HepG2 (cell line): ENCODE measurements around the gene NIPAL4. TPM values are rescaled to one million over a fixed set of nuclear protein-coding genes. Genes with fewer than 3 reads are reported as not detected.

ENCODE experiments used
- ATAC-seq: fragments of 200-7000 bp; cut with Tn5 transposase; 3 replicates; pipeline ENCODE4 v1.9.1; 2020; ENCODE audit warnings: mild to moderate bottlenecking, moderate library complexity
- BruUV-seq: library from RNA; stranded (reverse); fragments of 400-500 nt; replicated peaks from 2 replicates; lab custom pipeline; 2021; lab: Mats Ljungman, UMichigan
- CTCF ChIA-PET: fragments of 300-600 bp; formaldehyde crosslinking; extraction: SDS; loops from one replicate; lab custom pipeline; 2021; ENCODE audit warnings: low total read pairs, inconsistent platforms, low intra/inter-chr PET ratio; lab: Yijun Ruan, JAX
- POLR2A ChIA-PET: fragments of 350-600 bp; sonication (Branson Sonifier 250); formaldehyde crosslinking; loops from one replicate; lab custom pipeline; 2020; ENCODE audit warnings: antibody characterized with exemption, inconsistent platforms; lab: Yijun Ruan, JAX
- DNase-seq: peaks from one replicate; pipeline ENCODE4 v3.0.0-alpha.2; 2015; ENCODE audit warnings: low spot score
- FAIRE-seq: peaks from 3 replicates; lab custom pipeline; 2011; peaks lifted over from hg19 to GRCh38; lab: Jason Lieb, UNC
- H2AFZ ChIP-seq: one replicate; pipeline ENCODE4 v1.6.1; 2011; ENCODE audit warnings: low read length, inconsistent platforms
- H3K27ac ChIP-seq: fragments of 300-600 bp; 3 replicates; pipeline ENCODE4 v1.8.0; 2011; ENCODE audit warnings: mixed run types, mild to moderate bottlenecking, mixed read lengths, low read length, inconsistent platforms; ENCODE audit not compliant: insufficient read depth; ENCODE audit errors: extremely low read length
- H3K27me3 ChIP-seq, 2 experiments: fragments of 200-600 bp in 1 of 2; 2 replicates in 1 of 2; 3 replicates in 1 of 2; pipeline versions ENCODE4 v1.6.0 to v1.8.0; 2011; ENCODE audit warnings: low read length in 2 of 2, mild to moderate bottlenecking in 2 of 2, moderate library complexity in 2 of 2, inconsistent platforms in 1 of 2; ENCODE audit not compliant: insufficient read depth in 2 of 2, control insufficient read depth in 1 of 2
- H3K36me3 ChIP-seq, 2 experiments: fragments of 200-600 bp in 1 of 2; replicated peaks in 1 of 2; 2 replicates in 1 of 2; 3 replicates in 1 of 2; pipeline versions ENCODE4 v1.5.1 to v1.8.0; 2011; ENCODE audit warnings: low read length in 2 of 2, inconsistent platforms in 1 of 2; ENCODE audit not compliant: insufficient read depth in 2 of 2, control insufficient read depth in 1 of 2
- H3K4me1 ChIP-seq: 2 replicates; pipeline ENCODE4 v1.5.1; 2012; ENCODE audit warnings: low read length, inconsistent platforms; ENCODE audit not compliant: insufficient read depth
- H3K4me2 ChIP-seq: 2 replicates; pipeline ENCODE4 v1.6.0; 2011; ENCODE audit warnings: low read depth, low read length, inconsistent platforms
- H3K4me3 ChIP-seq, 3 experiments: fragments of 200-600 bp in 1 of 3; sonication (generic), shearing (Covaris generic) in 1 of 3; replicated peaks in 1 of 3; 2 replicates each; pipeline ENCODE4 v1.5.1; 2011 to 2016; ENCODE audit warnings: low read length in 3 of 3, inconsistent platforms in 2 of 3, low read depth in 2 of 3, mild to moderate bottlenecking in 2 of 3, control low read depth in 1 of 3, mixed read lengths in 1 of 3; ENCODE audit not compliant: insufficient read depth in 1 of 3
- H3K79me2 ChIP-seq: one replicate; pipeline ENCODE4 v1.6.1; 2011; ENCODE audit warnings: low read length, inconsistent platforms; ENCODE audit not compliant: insufficient read depth
- H3K9ac ChIP-seq: 2 replicates; pipeline ENCODE4 v1.6.0; 2011; ENCODE audit warnings: mild to moderate bottlenecking, low read depth, low read length, inconsistent platforms; ENCODE audit not compliant: insufficient read depth
- H3K9me3 ChIP-seq: 2 replicates; pipeline ENCODE4 v1.5.1; 2012; ENCODE audit warnings: mild to moderate bottlenecking, low read length
- H4K20me1 ChIP-seq: 2 replicates; pipeline ENCODE4 v1.6.0; 2011; ENCODE audit warnings: inconsistent platforms, mild to moderate bottlenecking, low read length, moderate library complexity; ENCODE audit not compliant: insufficient read depth
- CCDC6 ChIP-seq: sonication (generic); formaldehyde crosslinking; IDR thresholded peaks from 2 replicates; pipeline ENCODE4 v1.8.1; 2022; ENCODE audit warnings: mild to moderate bottlenecking, missing genetic modification reagents, moderate library complexity
- CHD2 ChIP-seq: IDR thresholded peaks from 2 replicates; pipeline ENCODE4 v1.6.1; 2011; ENCODE audit warnings: low read depth, low read length, improper control_type of control experiment
- DMAP1 ChIP-seq: IDR thresholded peaks from 2 replicates; pipeline ENCODE4 v1.6.1; 2016
- ELF4 ChIP-seq: sonication (generic); formaldehyde crosslinking; IDR thresholded peaks from 2 replicates; pipeline ENCODE4 v1.5.0; 2020; ENCODE audit warnings: missing genetic modification reagents, mild to moderate bottlenecking, moderate library complexity, borderline replicate concordance
- KDM5B ChIP-seq: sonication (generic); formaldehyde crosslinking; IDR thresholded peaks from 2 replicates; pipeline ENCODE4 v1.4.0; 2020; ENCODE audit warnings: missing genetic modification reagents, mild to moderate bottlenecking, borderline replicate concordance
- MAF1 ChIP-seq: sonication (generic); formaldehyde crosslinking; IDR thresholded peaks from 2 replicates; pipeline ENCODE4 v1.5.0; 2020; ENCODE audit warnings: missing genetic modification reagents, borderline replicate concordance
- NCOA2 ChIP-seq: sonication (generic); formaldehyde crosslinking; IDR thresholded peaks from 2 replicates; pipeline ENCODE4 v1.8.0; 2022; ENCODE audit warnings: inconsistent platforms
- SIX1 ChIP-seq: sonication (generic); formaldehyde crosslinking; IDR thresholded peaks from 2 replicates; pipeline ENCODE4 v1.4.0; 2020; ENCODE audit warnings: missing genetic modification reagents, borderline replicate concordance
- ZNF460 ChIP-seq: sonication (generic); formaldehyde crosslinking; IDR thresholded peaks from 2 replicates; pipeline ENCODE4 v1.5.1; 2020; ENCODE audit warnings: missing genetic modification reagents, mild to moderate bottlenecking, borderline replicate concordance
- ZSCAN21 ChIP-seq: sonication (generic); formaldehyde crosslinking; IDR thresholded peaks from 2 replicates; pipeline ENCODE4 v1.8.0; 2022; ENCODE audit warnings: mild to moderate bottlenecking, missing genetic modification reagents, moderate library complexity, borderline replicate concordance
- WGBS: methylation state at CpG from one replicate; pipeline ENCODE4 v1.1.6; 2017; ENCODE audit warnings: low lambda C conversion rate; 5-methylcytosine and 5-hydroxymethylcytosine counted together
- in situ Hi-C: cut with HindIII; loops from 2 replicates; pipeline ENCODE4 v1.10.0; 2017; ENCODE audit warnings: low pct_unique_long_range_greater_than_20kb; ENCODE audit not compliant: extremely low pct_ligation_motif_present
- intact Hi-C: fragments of 100-400 bp; cut with micrococcal nuclease; formaldehyde crosslinking; loops from one replicate; pipeline ENCODE4 v1.10.0; 2022; ENCODE audit not compliant: unreplicated experiment
- polyA plus RNA-seq, 8 experiments: library from polyadenylated mRNA; depleted of rRNA in 3 of 8; stranded (reverse) in 7 of 8; unstranded in 1 of 8; fragments of >200 nt; fragmentation: Illumina TruSeq in 4 of 8; extraction: Trizol in 4 of 8; gene quantifications; 2 replicates each; pipeline versions ENCODE4 v1.2.1 to v1.2.3, GENCODE V29; 2011 to 2016; ENCODE audit warnings: low read depth in 4 of 8, missing spikeins in 1 of 8, mixed read lengths in 1 of 8; ENCODE audit not compliant: insufficient read depth in 1 of 8
- total RNA-seq, 5 experiments: library from RNA; depleted of rRNA; stranded (reverse); fragments of >200 nt; fragmentation: Illumina TruSeq; extraction: Trizol; gene quantifications; 2 replicates each; pipeline ENCODE4 v1.2.3, GENCODE V29; 2016; ENCODE audit warnings: low read depth in 1 of 5
- TF ChIP-seq, protein P1 (sequence below): sonication (generic); formaldehyde crosslinking; IDR thresholded peaks from 2 replicates; pipeline ENCODE4 v1.8.0; 2022; ENCODE audit warnings: missing genetic modification reagents, low read depth, mild to moderate bottlenecking, borderline replicate concordance
- TF ChIP-seq, protein P2 (sequence below): IDR thresholded peaks from 2 replicates; pipeline ENCODE4 v1.6.1; 2012; ENCODE audit warnings: low read length, improper control_type of control experiment

The NIPAL4 gene
- total and polyA plus RNA-seq, 2 of the 13 experiments (the other 11 are each of a cell fraction or from before 2014, with no cell fraction given) = not detected

DNA sequence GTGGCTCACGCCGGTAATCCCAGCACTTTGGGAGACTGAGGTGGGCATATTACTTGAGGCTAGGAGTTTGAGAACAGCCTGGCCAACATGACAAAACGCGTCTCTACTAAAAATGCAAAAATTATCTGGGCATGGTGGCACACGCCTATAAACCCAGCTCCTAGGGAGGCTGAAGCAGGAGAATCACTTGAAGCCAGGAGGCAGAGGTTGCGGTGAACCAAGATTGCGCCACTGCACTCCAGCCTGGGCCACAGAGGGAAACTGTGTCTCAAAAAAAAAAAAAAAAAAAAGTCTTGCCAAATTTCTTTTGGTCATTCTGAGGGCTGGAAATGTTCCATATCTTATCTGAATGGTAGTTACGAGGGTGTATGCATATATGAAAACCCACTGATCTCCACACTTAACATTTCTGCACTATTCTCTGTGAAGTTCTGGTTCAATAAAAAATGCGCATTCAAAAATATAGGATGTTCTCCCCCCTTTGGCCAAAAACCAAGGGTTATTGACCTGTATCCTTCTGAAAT is 13.5 kb upstream of the NIPAL4 start:
- Histone ChIP-seq H3K4me2 (no peak overlapping the region), H3K9me3 (no peaks in the 10 kb centered on the region), H3K79me2 (no peaks in the 10 kb centered on the region), H3K36me3 (no peaks in the 10 kb centered on the region), H3K4me1 (peaks cover 11% of the 10 kb centered on the region; the same call in 1 of the 2 replicates), H3K9ac (no peak overlapping the region), H4K20me1 (no peaks in the 10 kb centered on the region), H3K27me3 (peaks cover 0 to 6% of the 10 kb centered on the region in 2 experiments; a peak in 1 of 5 replicates), H3K27ac (no peak overlapping the region), H3K4me3 (no peak overlapping the region), H2AFZ (no peak overlapping the region)
- no peak for ATAC-seq
- no peak for DNase-seq
- 64% methylated on average over 9 of the region's 9 CpGs for WGBS
- TF ChIP-seq, protein P1, sequence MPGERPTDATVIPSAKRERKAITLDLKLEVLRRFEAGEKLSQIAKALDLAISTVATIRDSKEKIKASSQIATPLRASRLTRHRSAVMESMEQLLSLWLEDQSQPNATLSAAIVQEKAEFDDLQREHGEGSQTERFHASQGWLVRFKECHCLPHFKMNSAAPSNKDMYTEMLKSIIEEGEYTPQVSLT = no peak
- TF ChIP-seq, protein P2, sequence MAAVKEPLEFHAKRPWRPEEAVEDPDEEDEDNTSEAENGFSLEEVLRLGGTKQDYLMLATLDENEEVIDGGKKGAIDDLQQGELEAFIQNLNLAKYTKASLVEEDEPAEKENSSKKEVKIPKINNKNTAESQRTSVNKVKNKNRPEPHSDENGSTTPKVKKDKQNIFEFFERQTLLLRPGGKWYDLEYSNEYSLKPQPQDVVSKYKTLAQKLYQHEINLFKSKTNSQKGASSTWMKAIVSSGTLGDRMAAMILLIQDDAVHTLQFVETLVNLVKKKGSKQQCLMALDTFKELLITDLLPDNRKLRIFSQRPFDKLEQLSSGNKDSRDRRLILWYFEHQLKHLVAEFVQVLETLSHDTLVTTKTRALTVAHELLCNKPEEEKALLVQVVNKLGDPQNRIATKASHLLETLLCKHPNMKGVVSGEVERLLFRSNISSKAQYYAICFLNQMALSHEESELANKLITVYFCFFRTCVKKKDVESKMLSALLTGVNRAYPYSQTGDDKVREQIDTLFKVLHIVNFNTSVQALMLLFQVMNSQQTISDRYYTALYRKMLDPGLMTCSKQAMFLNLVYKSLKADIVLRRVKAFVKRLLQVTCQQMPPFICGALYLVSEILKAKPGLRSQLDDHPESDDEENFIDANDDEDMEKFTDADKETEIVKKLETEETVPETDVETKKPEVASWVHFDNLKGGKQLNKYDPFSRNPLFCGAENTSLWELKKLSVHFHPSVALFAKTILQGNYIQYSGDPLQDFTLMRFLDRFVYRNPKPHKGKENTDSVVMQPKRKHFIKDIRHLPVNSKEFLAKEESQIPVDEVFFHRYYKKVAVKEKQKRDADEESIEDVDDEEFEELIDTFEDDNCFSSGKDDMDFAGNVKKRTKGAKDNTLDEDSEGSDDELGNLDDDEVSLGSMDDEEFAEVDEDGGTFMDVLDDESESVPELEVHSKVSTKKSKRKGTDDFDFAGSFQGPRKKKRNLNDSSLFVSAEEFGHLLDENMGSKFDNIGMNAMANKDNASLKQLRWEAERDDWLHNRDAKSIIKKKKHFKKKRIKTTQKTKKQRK = no peak
- no peak for TF ChIP-seq KDM5B (CRISPR knock-in tag)
- no peak for TF ChIP-seq ZSCAN21
- TF ChIP-seq NCOA2 = no peak
- no peak for TF ChIP-seq ZNF460 (CRISPR knock-in tag)
- no peak for TF ChIP-seq ELF4
- no peak for TF ChIP-seq MAF1
- no peak for TF ChIP-seq DMAP1 (CRISPR knock-in tag)
- no peak for TF ChIP-seq CCDC6
- TF ChIP-seq SIX1 = no peak
- TF ChIP-seq CHD2 = no peak
- intact Hi-C loops (no loop called here), in situ Hi-C loops (no loop called here)
- POLR2A ChIA-PET = no interaction called here
- CTCF ChIA-PET = no interaction called here
- no peak for FAIRE-seq
- no TSS peak for BruUV-seq
